ENCODE data around the gene SDK2.

The SDK2 gene

GRCh38 chr17:73535746-73536145, 108.5 kb downstream of the SDK2 start:
- DNase-seq (ENCODE audit: low spot score): no peak

- no peak for DNase-seq (ENCODE audit: low spot score)
These were observed 109.9 kb downstream of the SDK2 start for GRCh38 chr17:73534209-73534909.

GRCh38 chr17:73533781-73534180, 110.5 kb downstream of the SDK2 start:
- DNase-seq (ENCODE audit: low spot score): no peak

- DNase-seq (ENCODE audit: low spot score): no peak
These were observed 111.1 kb downstream of the SDK2 start for GRCh38 chr17:73533127-73533526.

- no peak for DNase-seq (ENCODE audit: low spot score)
These were observed 111.8 kb downstream of the SDK2 start for GRCh38 chr17:73532421-73532901.

- no peak for DNase-seq (ENCODE audit: low spot score)
These were observed 113.1 kb downstream of the SDK2 start for GRCh38 chr17:73531158-73531557.

- no peak for DNase-seq (ENCODE audit: low spot score)
These were observed 115.6 kb downstream of the SDK2 start for GRCh38 chr17:73528679-73529078.

GRCh38 chr17:73526952-73527351, 117.3 kb downstream of the SDK2 start:
- DNase-seq (ENCODE audit: low spot score): no peak

- no peak for DNase-seq (ENCODE audit: low spot score)
These were observed 119.1 kb downstream of the SDK2 start for GRCh38 chr17:73524941-73525679.

- no peak for DNase-seq (ENCODE audit: low spot score)
These were observed 121.5 kb downstream of the SDK2 start for GRCh38 chr17:73522696-73523095.

- no peak for DNase-seq (ENCODE audit: low spot score)
These were observed 122.1 kb downstream of the SDK2 start for GRCh38 chr17:73522107-73522506.

- no peak for DNase-seq (ENCODE audit: low spot score)
These were observed 122.9 kb downstream of the SDK2 start for GRCh38 chr17:73521376-73521775.

GRCh38 chr17:73520369-73520761, 123.9 kb downstream of the SDK2 start:
- DNase-seq (ENCODE audit: low spot score): no peak

- no peak for DNase-seq (ENCODE audit: low spot score)
These were observed 124.4 kb downstream of the SDK2 start for GRCh38 chr17:73519714-73520368.

GRCh38 chr17:73519011-73519410, 125.2 kb downstream of the SDK2 start:
- DNase-seq (ENCODE audit: low spot score): no peak

- DNase-seq (ENCODE audit: low spot score): no peak
These were observed 127.8 kb downstream of the SDK2 start for GRCh38 chr17:73516431-73516830.

GRCh38 chr17:73514146-73514863, 129.9 kb downstream of the SDK2 start:
- DNase-seq (ENCODE audit: low spot score): no peak

GRCh38 chr17:73513426-73513825, 130.8 kb downstream of the SDK2 start:
- no peak for DNase-seq (ENCODE audit: low spot score)

GRCh38 chr17:73511719-73512115, 132.5 kb downstream of the SDK2 start:
- no peak for DNase-seq (ENCODE audit: low spot score)

GRCh38 chr17:73510981-73511718, 133.1 kb downstream of the SDK2 start:
- no peak for DNase-seq (ENCODE audit: low spot score)

- DNase-seq (ENCODE audit: low spot score): no peak
These were observed 135.2 kb downstream of the SDK2 start for GRCh38 chr17:73508931-73509605.
